HG02759 (cell line): Measurements from ENCODE around the gene EXOC4.
"Not testable (repeated sequence)": the region's sequence is repeated elsewhere in the genome, so short reads cannot be mapped to it uniquely, and the experiment has no call there.

Experiments
- ATAC-seq: cut with Tn5 transposase; IDR thresholded peaks from one replicate; pipeline ENCODE4 v1.9.1; 2021; ENCODE audit warnings: mild to moderate bottlenecking, moderate library complexity; ENCODE audit not compliant: unreplicated experiment

The EXOC4 gene

GRCh38 chr7:133275008-133275407, 22.1 kb downstream of the EXOC4 start:
- ATAC-seq: no peak

- ATAC-seq: no peak
Measured at GRCh38 chr7:133275446-133276095, 22.7 kb downstream of the EXOC4 start.

- ATAC-seq: not testable (repeated sequence)
Measured at GRCh38 chr7:133278975-133279374, 26.1 kb downstream of the EXOC4 start.

- no peak for ATAC-seq
Measured at GRCh38 chr7:133282094-133282493, 29.2 kb downstream of the EXOC4 start.

- ATAC-seq: no peak
Measured at GRCh38 chr7:133284092-133284491, 31.2 kb downstream of the EXOC4 start.

GRCh38 chr7:133288970-133289369, 36.1 kb downstream of the EXOC4 start:
- ATAC-seq: no peak

GRCh38 chr7:133290041-133290440, 37.2 kb downstream of the EXOC4 start:
- ATAC-seq: no peak

- ATAC-seq: no peak
Measured at GRCh38 chr7:133290676-133291333, 37.9 kb downstream of the EXOC4 start.

GRCh38 chr7:133292631-133293030, 39.8 kb downstream of the EXOC4 start:
- ATAC-seq: no peak

GRCh38 chr7:133293384-133294160, 40.7 kb downstream of the EXOC4 start:
- no peak for ATAC-seq

- no peak for ATAC-seq
Measured at GRCh38 chr7:133294234-133294633, 41.4 kb downstream of the EXOC4 start.

GRCh38 chr7:133295484-133295883, 42.6 kb downstream of the EXOC4 start:
- no peak for ATAC-seq

- ATAC-seq: no peak
Measured at GRCh38 chr7:133297093-133297492, 44.2 kb downstream of the EXOC4 start.

GRCh38 chr7:133298080-133298479, 45.2 kb downstream of the EXOC4 start:
- no peak for ATAC-seq

- no peak for ATAC-seq
Measured at GRCh38 chr7:133299676-133300075, 46.8 kb downstream of the EXOC4 start.

- ATAC-seq: no peak
Measured at GRCh38 chr7:133300088-133300487, 47.2 kb downstream of the EXOC4 start.

- ATAC-seq: no peak
Measured at GRCh38 chr7:133300811-133301210, 47.9 kb downstream of the EXOC4 start.

GRCh38 chr7:133301444-133301843, 48.6 kb downstream of the EXOC4 start:
- no peak for ATAC-seq

GRCh38 chr7:133303372-133303771, 50.5 kb downstream of the EXOC4 start:
- ATAC-seq: no peak

- ATAC-seq: no peak
Measured at GRCh38 chr7:133303931-133304330, 51.1 kb downstream of the EXOC4 start.

GRCh38 chr7:133309333-133309732, 56.5 kb downstream of the EXOC4 start:
- ATAC-seq: no peak
